ENCODE measurements around the gene LAMA2. TPM values are rescaled to one million over a fixed set of nuclear protein-coding genes. Genes with fewer than 3 reads are reported as not detected.
A peak's percentile ranks its signal among the peaks of the same experiment; 100 is the strongest.

LAMA2 gene
- total RNA-seq, 1 donor from 2014 or later = 1.8 TPM

DNA sequence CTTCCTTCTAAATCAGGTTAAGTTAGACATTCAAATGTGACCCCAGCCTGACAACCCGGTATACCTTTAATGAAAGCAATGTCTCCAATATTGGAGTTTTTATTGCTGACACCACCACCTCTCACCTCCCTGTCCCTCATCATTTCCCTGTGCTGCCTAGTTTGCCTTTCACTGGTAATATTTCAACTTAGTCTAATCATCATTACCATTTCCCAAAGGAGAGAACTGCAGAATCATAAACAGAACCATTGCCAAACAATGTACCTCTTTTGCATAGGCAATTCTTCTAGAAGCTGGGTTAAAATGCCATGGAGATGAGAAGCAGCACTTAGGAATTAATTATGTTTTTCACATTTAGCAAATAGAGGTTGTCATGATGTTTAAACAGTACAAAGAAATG is 370.3 kb downstream of the LAMA2 start:
- Histone ChIP-seq H3K27ac (ENCODE audit: low read depth, low read length) (no peak overlapping the region), H3K4me2 (ENCODE audit: low read length) (no peak overlapping the region), H4K20me1 (ENCODE audit: insufficient read depth, low read length) (no peaks in the 10 kb centered on the region), H3K79me2 (ENCODE audit: insufficient read depth, low read length) (no peaks in the 10 kb centered on the region), H3K4me1 (ENCODE audit: insufficient read depth, low read length) (no peaks in the 10 kb centered on the region), H3K36me3 (ENCODE audit: insufficient read depth, low read length) (no peaks in the 10 kb centered on the region), H3K4me3 (ENCODE audit: insufficient read depth, low read depth, low read length) (no peak overlapping the region), H3K27me3 (ENCODE audit: insufficient read depth, low read length) (no peaks in the 10 kb centered on the region), H2AFZ (ENCODE audit: low read depth, low read length) (no peak overlapping the region), H3K9ac (ENCODE audit: low read length) (no peak overlapping the region), H3K9me3 (ENCODE audit: insufficient read depth, low read depth, low read length) (no peaks in the 10 kb centered on the region)
- Mint-ChIP-seq H3K4me1 (ENCODE audit: low read depth, unreplicated experiment) (no peaks in the 10 kb centered on the region), H3K9me3 (ENCODE audit: unreplicated experiment) (no peaks in the 10 kb centered on the region), H3K27me3 (ENCODE audit: low read depth, unreplicated experiment) (no peaks in the 10 kb centered on the region), H3K4me3 (ENCODE audit: unreplicated experiment) (no peak overlapping the region), H3K36me3 (ENCODE audit: low read depth, unreplicated experiment) (no peaks in the 10 kb centered on the region), H3K27ac (ENCODE audit: unreplicated experiment) (no peak overlapping the region)
- FAIRE-seq (no peak), DNase-seq (ENCODE audit: low read depth) (no peak)
- TF ChIP-seq, protein P1, sequence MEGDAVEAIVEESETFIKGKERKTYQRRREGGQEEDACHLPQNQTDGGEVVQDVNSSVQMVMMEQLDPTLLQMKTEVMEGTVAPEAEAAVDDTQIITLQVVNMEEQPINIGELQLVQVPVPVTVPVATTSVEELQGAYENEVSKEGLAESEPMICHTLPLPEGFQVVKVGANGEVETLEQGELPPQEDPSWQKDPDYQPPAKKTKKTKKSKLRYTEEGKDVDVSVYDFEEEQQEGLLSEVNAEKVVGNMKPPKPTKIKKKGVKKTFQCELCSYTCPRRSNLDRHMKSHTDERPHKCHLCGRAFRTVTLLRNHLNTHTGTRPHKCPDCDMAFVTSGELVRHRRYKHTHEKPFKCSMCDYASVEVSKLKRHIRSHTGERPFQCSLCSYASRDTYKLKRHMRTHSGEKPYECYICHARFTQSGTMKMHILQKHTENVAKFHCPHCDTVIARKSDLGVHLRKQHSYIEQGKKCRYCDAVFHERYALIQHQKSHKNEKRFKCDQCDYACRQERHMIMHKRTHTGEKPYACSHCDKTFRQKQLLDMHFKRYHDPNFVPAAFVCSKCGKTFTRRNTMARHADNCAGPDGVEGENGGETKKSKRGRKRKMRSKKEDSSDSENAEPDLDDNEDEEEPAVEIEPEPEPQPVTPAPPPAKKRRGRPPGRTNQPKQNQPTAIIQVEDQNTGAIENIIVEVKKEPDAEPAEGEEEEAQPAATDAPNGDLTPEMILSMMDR (IDR thresholded peaks at IDR 0.05; ENCODE audit: insufficient read depth, low read depth, low read length) = no peak
- TF ChIP-seq EZH2 (IDR thresholded peaks at IDR 0.05; ENCODE audit: insufficient read depth, low read length) = no peak

DNA sequence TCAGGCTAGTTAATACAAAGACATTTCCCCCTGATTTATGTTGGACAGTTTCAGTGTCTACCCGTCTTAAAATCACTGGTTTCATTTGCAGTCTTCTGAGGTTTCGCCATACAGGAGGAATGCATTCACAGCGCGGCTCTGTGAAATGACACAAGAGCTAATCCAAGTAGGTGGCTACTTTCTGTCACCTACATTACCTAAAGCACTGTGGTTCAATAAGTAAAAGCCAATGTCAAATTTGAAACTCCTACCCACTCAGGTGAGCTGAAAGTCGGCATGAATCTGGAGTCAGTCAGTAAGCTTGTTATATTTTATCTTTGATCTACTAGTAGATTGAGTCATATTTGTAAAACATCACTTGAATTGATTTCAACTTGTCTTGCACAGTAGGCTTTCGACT is 370.8 kb downstream of the LAMA2 start:
- Histone ChIP-seq H3K36me3 (ENCODE audit: insufficient read depth, low read length) (no peaks in the 10 kb centered on the region), H3K4me2 (ENCODE audit: low read length) (no peak overlapping the region), H3K9ac (ENCODE audit: low read length) (no peak overlapping the region), H3K4me1 (ENCODE audit: insufficient read depth, low read length) (no peaks in the 10 kb centered on the region), H2AFZ (ENCODE audit: low read depth, low read length) (no peak overlapping the region), H3K27ac (ENCODE audit: low read depth, low read length) (no peak overlapping the region), H3K79me2 (ENCODE audit: insufficient read depth, low read length) (no peaks in the 10 kb centered on the region), H3K4me3 (ENCODE audit: insufficient read depth, low read depth, low read length) (no peak overlapping the region), H3K9me3 (ENCODE audit: insufficient read depth, low read depth, low read length) (no peaks in the 10 kb centered on the region), H3K27me3 (ENCODE audit: insufficient read depth, low read length) (no peaks in the 10 kb centered on the region), H4K20me1 (ENCODE audit: insufficient read depth, low read length) (no peaks in the 10 kb centered on the region)
- no peak for FAIRE-seq
- H3K4me1 Mint-ChIP-seq (ENCODE audit: low read depth, unreplicated experiment) = no peaks in the 10 kb centered on the region
- no peak overlapping the region for H3K27ac Mint-ChIP-seq (ENCODE audit: unreplicated experiment)
- H3K36me3 Mint-ChIP-seq (ENCODE audit: low read depth, unreplicated experiment) = no peaks in the 10 kb centered on the region
- no peaks in the 10 kb centered on the region for H3K9me3 Mint-ChIP-seq (ENCODE audit: unreplicated experiment)
- DNase-seq (ENCODE audit: low read depth) = no peak
- no peaks in the 10 kb centered on the region for H3K27me3 Mint-ChIP-seq (ENCODE audit: low read depth, unreplicated experiment)
- H3K4me3 Mint-ChIP-seq (ENCODE audit: unreplicated experiment) = no peak overlapping the region
- TF ChIP-seq EZH2 (IDR thresholded peaks at IDR 0.05; ENCODE audit: insufficient read depth, low read length) = no peak
- TF ChIP-seq, protein P1 (IDR thresholded peaks at IDR 0.05; ENCODE audit: insufficient read depth, low read depth, low read length) = no peak

DNA sequence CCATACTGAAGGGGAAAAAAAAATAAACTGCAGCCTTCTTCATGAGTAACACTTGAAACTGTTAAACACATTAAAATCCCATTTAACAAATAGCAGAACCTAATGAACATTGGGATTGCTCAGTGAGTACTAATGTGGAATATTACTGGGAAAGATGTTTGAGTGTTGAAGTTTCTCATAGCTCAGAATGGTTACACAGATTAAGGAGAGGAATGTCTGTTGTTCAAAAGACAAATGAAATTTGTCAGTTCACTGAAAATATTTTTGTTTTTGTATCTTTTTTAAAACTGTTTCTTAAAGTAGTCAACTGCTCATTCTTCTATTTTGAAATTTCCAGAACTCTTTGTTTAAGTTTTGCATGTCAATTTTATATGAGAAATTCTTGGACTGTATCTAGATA is 374.3 kb downstream of the LAMA2 start:
- DNase-seq (ENCODE audit: low read depth) (peak; percentile 22), FAIRE-seq (no peak)
- H3K4me1 Mint-ChIP-seq (ENCODE audit: low read depth, unreplicated experiment) = no peaks in the 10 kb centered on the region
- Histone ChIP-seq H3K9me3 (ENCODE audit: insufficient read depth, low read depth, low read length) (no peaks in the 10 kb centered on the region), H4K20me1 (ENCODE audit: insufficient read depth, low read length) (no peaks in the 10 kb centered on the region), H3K4me2 (ENCODE audit: low read length) (no peak overlapping the region), H2AFZ (ENCODE audit: low read depth, low read length) (no peak overlapping the region), H3K27me3 (ENCODE audit: insufficient read depth, low read length) (no peaks in the 10 kb centered on the region), H3K4me3 (ENCODE audit: insufficient read depth, low read depth, low read length) (no peak overlapping the region), H3K79me2 (ENCODE audit: insufficient read depth, low read length) (no peaks in the 10 kb centered on the region), H3K4me1 (ENCODE audit: insufficient read depth, low read length) (no peaks in the 10 kb centered on the region), H3K9ac (ENCODE audit: low read length) (no peak overlapping the region), H3K27ac (ENCODE audit: low read depth, low read length) (no peak overlapping the region), H3K36me3 (ENCODE audit: insufficient read depth, low read length) (no peaks in the 10 kb centered on the region)
- H3K9me3 Mint-ChIP-seq (ENCODE audit: unreplicated experiment) = no peaks in the 10 kb centered on the region
- no peaks in the 10 kb centered on the region for H3K36me3 Mint-ChIP-seq (ENCODE audit: low read depth, unreplicated experiment)
- H3K4me3 Mint-ChIP-seq (ENCODE audit: unreplicated experiment) = no peak overlapping the region
- no peaks in the 10 kb centered on the region for H3K27me3 Mint-ChIP-seq (ENCODE audit: low read depth, unreplicated experiment)
- no peak overlapping the region for H3K27ac Mint-ChIP-seq (ENCODE audit: unreplicated experiment)
- TF ChIP-seq, protein P1 (IDR thresholded peaks at IDR 0.05; ENCODE audit: insufficient read depth, low read depth, low read length) = no peak
- no peak for TF ChIP-seq EZH2 (IDR thresholded peaks at IDR 0.05; ENCODE audit: insufficient read depth, low read length)
